HAP-1 (cell line): ENCODE data around the gene SETDB2.
"Not testable (repeated sequence)": the region's sequence is repeated elsewhere in the genome, so short reads cannot be mapped to it uniquely, and the experiment has no call there.

Experiments
- DNase-seq, 2 experiments: peaks; one replicate each; pipeline ENCODE4 v3.0.0-alpha.2; 2016 to 2020; ENCODE audit warnings: low spot score in 2 of 2
- H3K27me3 ChIP-seq: fragments of 250-450 bp; sonication (Bioruptor Pico); 2 replicates; pipeline ENCODE4 v1.5.1; 2020; ENCODE audit warnings: low read depth, mild to moderate bottlenecking, moderate library complexity
- H3K36me3 ChIP-seq: fragments of 250-450 bp; sonication (Bioruptor Pico); replicated peaks from 2 replicates; pipeline ENCODE4 v1.5.1; 2020; ENCODE audit warnings: mild to moderate bottlenecking
- H3K4me1 ChIP-seq: fragments of 250-450 bp; sonication (Bioruptor Pico); 2 replicates; pipeline ENCODE4 v1.5.1; 2020; ENCODE audit warnings: mild to moderate bottlenecking
- H3K4me3 ChIP-seq: fragments of 250-450 bp; sonication (Bioruptor Pico); 2 replicates; pipeline ENCODE4 v1.5.1; 2020; ENCODE audit warnings: mild to moderate bottlenecking, moderate library complexity
- H3K9me3 ChIP-seq: fragments of 250-450 bp; sonication (Bioruptor Pico); 2 replicates; pipeline ENCODE4 v1.5.1; 2020; ENCODE audit warnings: mild to moderate bottlenecking, moderate library complexity
- in situ Hi-C: fragments of 300-500 bp; cut with MboI; formaldehyde crosslinking; loops from 3 replicates; pipeline ENCODE4 v1.14.3; 2020; ENCODE audit warnings: low sequenced_read_pairs, inconsistent platforms, mixed read lengths

The SETDB2 gene

GRCh38 chr13:49464621-49465325 lies 20.7 kb downstream of the SETDB2 start:
- peaks cover 12% of the 10 kb centered on the region; the same call in 1 of the 2 replicates for H3K36me3 ChIP-seq
- in situ Hi-C loops: no loop called here
- H3K4me1 ChIP-seq: no peaks in the 10 kb centered on the region
- no peaks in the 10 kb centered on the region for H3K27me3 ChIP-seq
- no peak for DNase-seq
- H3K9me3 ChIP-seq: 0 out of 2 replicates have a peak, but pooled peaks cover 3% of the 10 kb centered on the region
- H3K4me3 ChIP-seq: no peak overlapping the region

DNA sequence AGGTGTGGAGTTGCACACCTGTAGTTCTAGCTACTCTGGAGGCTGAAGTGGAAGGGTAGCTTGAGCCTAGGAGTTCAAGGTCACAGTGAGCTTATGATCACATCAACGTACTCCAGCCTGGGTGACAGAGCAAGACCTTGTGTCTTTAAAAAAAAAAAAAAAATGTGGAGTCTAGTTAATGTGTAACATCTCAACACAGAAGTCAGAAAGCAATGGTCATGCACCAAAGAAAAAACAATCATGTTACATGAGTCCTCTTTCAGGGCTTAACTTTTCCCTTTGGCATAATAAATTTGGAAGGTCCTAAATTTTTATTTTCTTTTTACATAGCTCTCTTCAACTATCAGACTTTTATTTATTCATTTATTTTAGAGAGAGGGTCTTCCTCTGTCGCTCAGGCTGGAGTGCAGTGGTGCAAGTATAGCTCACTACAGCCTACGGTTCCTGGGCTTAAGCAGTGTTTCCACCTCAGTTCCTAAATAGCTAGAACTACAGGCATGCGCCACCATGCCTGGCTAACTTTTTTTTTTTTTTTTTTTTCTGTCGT lies 22.3 kb downstream of the SETDB2 start:
- no peak for DNase-seq
- in situ Hi-C loops: no loop called here
- Histone ChIP-seq H3K27me3 (no peaks in the 10 kb centered on the region), H3K4me3 (no peak overlapping the region), H3K9me3 (0 out of 2 replicates have a peak, but pooled peaks cover 3% of the 10 kb centered on the region), H3K36me3 (peaks cover 10% of the 10 kb centered on the region; the same call in 1 of the 2 replicates), H3K4me1 (no peaks in the 10 kb centered on the region)

GRCh38 chr13:49472186-49472585 lies 28.1 kb downstream of the SETDB2 start:
- in situ Hi-C loops: no loop called here

DNA sequence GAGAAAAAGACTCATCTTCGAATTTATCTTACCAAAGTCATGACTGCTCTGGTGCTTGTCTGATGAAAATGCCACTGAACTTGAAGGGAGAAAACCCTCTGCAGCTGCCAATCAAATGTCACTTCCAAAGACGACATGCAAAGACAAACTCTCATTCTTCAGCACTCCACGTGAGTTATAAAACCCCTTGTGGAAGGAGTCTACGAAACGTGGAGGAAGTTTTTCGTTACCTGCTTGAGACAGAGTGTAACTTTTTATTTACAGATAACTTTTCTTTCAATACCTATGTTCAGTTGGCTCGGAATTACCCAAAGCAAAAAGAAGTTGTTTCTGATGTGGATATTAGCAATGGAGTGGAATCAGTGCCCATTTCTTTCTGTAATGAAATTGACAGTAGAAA lies 32.5 kb downstream of the SETDB2 start:
- no peaks in the 10 kb centered on the region for H3K27me3 ChIP-seq
- H3K4me3 ChIP-seq: no peak overlapping the region
- in situ Hi-C loops: no loop called here
- DNase-seq: no peak
- H3K36me3 ChIP-seq: peaks cover 25% of the 10 kb centered on the region
- H3K9me3 ChIP-seq: no peaks in the 10 kb centered on the region
- H3K4me1 ChIP-seq: no peaks in the 10 kb centered on the region

More at GRCh38 chr13:49472186-49472585, 28.1 kb downstream of the SETDB2 start:
- no peaks in the 10 kb centered on the region for H3K9me3 ChIP-seq
- H3K4me3 ChIP-seq: no peak overlapping the region
- no peaks in the 10 kb centered on the region for H3K4me1 ChIP-seq
- no peaks in the 10 kb centered on the region for H3K27me3 ChIP-seq
- peaks cover 19% of the 10 kb centered on the region for H3K36me3 ChIP-seq
- no peak for DNase-seq

DNA sequence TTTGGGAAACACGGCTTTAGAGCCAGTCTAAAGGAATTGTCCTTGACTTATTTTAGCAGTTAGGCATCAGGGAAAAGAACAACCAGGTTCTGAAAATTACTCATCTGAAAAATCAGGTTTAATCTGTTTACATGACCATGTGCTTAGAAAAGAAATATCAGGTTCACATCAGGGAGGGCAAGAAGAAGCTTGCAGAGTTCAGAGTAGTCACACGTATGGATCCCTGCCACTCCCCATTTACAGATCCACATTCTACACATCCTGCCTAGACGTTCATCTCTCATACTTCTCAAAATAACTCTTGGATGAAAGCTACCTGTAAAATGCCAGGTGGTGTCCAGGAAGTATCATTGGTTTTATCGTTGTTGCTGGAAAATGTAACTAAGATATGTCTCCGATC lies 37.7 kb downstream of the SETDB2 start:
- Histone ChIP-seq H3K4me3 (no peak overlapping the region), H3K4me1 (no peaks in the 10 kb centered on the region), H3K9me3 (no peaks in the 10 kb centered on the region), H3K36me3 (peaks cover 23% of the 10 kb centered on the region), H3K27me3 (no peaks in the 10 kb centered on the region)
- DNase-seq: no peak
- in situ Hi-C loops: no loop called here

- H3K27me3 ChIP-seq: no peaks in the 10 kb centered on the region
- peaks cover 8% of the 10 kb centered on the region for H3K36me3 ChIP-seq
- in situ Hi-C loops: no loop called here
- no peaks in the 10 kb centered on the region for H3K9me3 ChIP-seq
- H3K4me3 ChIP-seq: no peak overlapping the region
- H3K4me1 ChIP-seq: no peaks in the 10 kb centered on the region
- no peak for DNase-seq
Measured at GRCh38 chr13:49488563-49488962, 44.5 kb downstream of the SETDB2 start.

- in situ Hi-C loops: no loop called here
- no peaks in the 10 kb centered on the region for H3K9me3 ChIP-seq
- peaks cover 8% of the 10 kb centered on the region for H3K4me1 ChIP-seq
- peak overlapping the region; percentile 36; the same call in 1 of the 2 replicates for H3K4me3 ChIP-seq
- H3K36me3 ChIP-seq: no peaks in the 10 kb centered on the region
- no peak for DNase-seq
- no peaks in the 10 kb centered on the region for H3K27me3 ChIP-seq
Measured at GRCh38 chr13:49494645-49495044, 50.6 kb downstream of the SETDB2 start.

GRCh38 chr13:49495783-49496762 lies 52.0 kb downstream of the SETDB2 start, which contains the start of gene PHF11:
Gene PHF11 (plus strand): TSS chr13:49495953. CDS start chr13:49496002, 49 bp downstream.
- no peaks in the 10 kb centered on the region for H3K36me3 ChIP-seq
- DNase-seq: peak; percentile 38 to 79
- peaks cover 8% of the 10 kb centered on the region for H3K4me1 ChIP-seq
- H3K4me3 ChIP-seq: peak within 1 kb of the TSS; percentile 36
- in situ Hi-C loops: no loop called here
- H3K27me3 ChIP-seq: no peaks in the 10 kb centered on the region
- H3K9me3 ChIP-seq: no peaks in the 10 kb centered on the region

GRCh38 chr13:49496837-49497236 lies 52.8 kb downstream of the SETDB2 start:
- H3K9me3 ChIP-seq, H3K36me3 ChIP-seq, H3K27me3 ChIP-seq, H3K4me1 ChIP-seq, DNase-seq, in situ Hi-C loops, H3K4me3 ChIP-seq: not testable (repeated sequence)

DNA sequence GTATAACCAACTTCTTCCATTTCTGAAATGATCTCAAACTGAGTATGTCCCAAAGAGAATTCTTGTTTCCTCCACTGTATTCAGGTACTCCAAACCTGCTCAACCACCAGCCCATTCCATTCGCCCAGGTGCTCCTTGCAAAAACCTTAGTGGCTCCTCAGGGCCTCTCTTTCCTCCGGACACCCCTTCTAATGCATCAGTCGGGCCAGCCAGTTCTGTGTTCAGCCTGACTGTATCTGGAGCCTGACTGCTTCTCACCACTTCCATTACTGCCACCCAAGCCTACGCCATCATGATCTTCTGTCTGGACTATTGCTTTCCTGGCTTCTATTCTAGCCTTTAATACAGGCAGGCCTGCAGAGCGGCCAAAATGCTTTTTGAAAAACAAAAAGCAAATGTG lies 53.2 kb downstream of the SETDB2 start:
- peaks cover 8% of the 10 kb centered on the region for H3K4me1 ChIP-seq
- H3K4me3 ChIP-seq: no peak overlapping the region
- no peaks in the 10 kb centered on the region for H3K36me3 ChIP-seq
- DNase-seq: no peak
- H3K9me3 ChIP-seq: no peaks in the 10 kb centered on the region
- no peaks in the 10 kb centered on the region for H3K27me3 ChIP-seq
- in situ Hi-C loops: no loop called here

- H3K36me3 ChIP-seq: no peaks in the 10 kb centered on the region
- in situ Hi-C loops: no loop called here
Measured at GRCh38 chr13:49498206-49498605, 54.1 kb downstream of the SETDB2 start.

DNA sequence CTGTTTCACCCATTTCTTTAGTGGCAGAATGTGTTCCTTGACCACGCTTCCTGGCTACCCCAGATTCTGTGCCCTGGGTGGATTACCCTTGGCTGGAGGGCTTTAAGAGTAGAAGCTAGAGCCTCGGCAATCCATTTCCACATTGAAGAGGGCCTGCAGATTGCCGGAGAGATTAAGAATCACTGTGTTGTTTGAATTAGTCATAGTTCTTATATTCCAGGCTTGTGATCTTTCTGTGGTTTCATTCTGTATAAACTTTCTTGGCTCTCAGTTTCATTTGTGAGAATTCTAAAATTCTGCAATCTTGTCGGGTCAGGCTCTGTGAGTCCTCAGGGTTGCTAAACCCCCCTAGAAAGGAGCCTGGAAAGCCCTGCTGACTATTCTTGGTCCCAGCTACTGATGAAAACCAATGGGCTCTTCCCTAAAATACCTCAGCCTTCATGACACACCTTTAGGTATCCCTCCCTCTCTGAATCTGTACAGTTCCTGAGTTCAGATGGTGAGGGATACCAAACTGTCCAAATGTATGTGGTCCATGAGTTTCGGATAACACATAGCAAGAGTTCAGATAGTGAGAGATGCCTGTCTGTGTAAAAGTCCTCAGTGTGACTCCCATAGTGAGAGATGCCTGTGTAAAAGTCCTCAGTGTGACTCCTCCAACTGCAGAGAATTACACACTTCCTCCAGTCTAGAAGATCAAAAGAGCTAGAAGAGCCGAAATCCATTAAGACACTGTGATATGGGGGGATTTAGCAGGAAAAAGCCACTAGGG lies 56.0 kb downstream of the SETDB2 start:
- Histone ChIP-seq H3K4me3 (no peak overlapping the region), H3K9me3 (no peaks in the 10 kb centered on the region), H3K4me1 (peaks cover 3% of the 10 kb centered on the region), H3K36me3 (no peaks in the 10 kb centered on the region), H3K27me3 (no peaks in the 10 kb centered on the region)
- in situ Hi-C loops: no loop called here
- DNase-seq: no peak

More at GRCh38 chr13:49498206-49498605, 54.1 kb downstream of the SETDB2 start:
- H3K27me3 ChIP-seq: no peaks in the 10 kb centered on the region
- no peak for DNase-seq
- no peaks in the 10 kb centered on the region for H3K9me3 ChIP-seq
- H3K4me1 ChIP-seq: peaks cover 8% of the 10 kb centered on the region
- no peak overlapping the region for H3K4me3 ChIP-seq

DNA sequence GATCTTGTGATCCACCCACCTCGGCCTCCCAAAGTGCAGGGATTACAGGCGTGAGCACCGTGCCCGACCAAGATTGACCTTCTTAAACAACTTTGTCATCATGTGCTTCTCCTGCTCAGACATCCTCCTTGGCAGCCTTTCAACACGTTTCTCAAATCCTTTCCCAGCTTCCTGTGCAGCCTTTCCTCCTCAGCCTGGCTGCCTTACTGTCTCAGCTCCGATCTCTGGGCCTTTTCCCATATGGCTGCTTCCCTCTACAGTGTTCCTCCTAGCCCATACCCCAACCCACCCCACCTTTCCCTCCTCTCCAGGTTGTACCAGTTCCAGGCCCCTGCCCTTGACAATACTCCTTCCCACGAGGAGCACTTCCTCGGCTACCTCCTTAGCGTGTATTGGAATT lies 58.9 kb downstream of the SETDB2 start:
- Histone ChIP-seq H3K36me3 (no peaks in the 10 kb centered on the region), H3K9me3 (no peaks in the 10 kb centered on the region), H3K4me1 (no peaks in the 10 kb centered on the region), H3K4me3 (no peak overlapping the region), H3K27me3 (no peaks in the 10 kb centered on the region)
- in situ Hi-C loops: no loop called here
- no peak for DNase-seq
